ENCODE data around the gene NPY.

NPY gene

DNA sequence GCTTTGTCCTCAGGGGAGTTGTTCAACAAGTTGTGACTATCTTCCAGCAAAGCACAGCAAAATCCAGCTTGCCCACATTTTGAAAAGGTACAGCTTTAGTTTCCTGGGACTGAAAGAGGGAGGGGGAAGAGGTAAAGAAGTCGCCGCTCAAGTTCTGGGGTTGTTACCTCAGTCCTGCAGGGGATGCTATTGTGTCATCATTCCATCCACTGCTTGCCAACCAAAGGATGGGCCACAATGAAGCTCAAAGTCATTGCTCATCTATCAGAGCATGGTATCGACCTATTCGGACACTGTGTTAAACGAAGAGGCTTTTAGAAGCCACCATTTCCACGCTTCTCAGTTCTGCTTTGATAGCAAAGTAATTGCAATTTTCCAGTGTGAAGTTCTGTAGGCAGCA is 34.3 kb downstream of the NPY start:
- Histone ChIP-seq H3K36me3 (ENCODE audit: control insufficient read depth, insufficient read depth, low read length) (no peaks in the 10 kb centered on the region), H3K79me2 (no peaks in the 10 kb centered on the region), H3K9ac (no peak overlapping the region), H3K4me2 (ENCODE audit: low read length) (no peak overlapping the region), H3K27ac (no peak overlapping the region), H3K27me3 (ENCODE audit: control insufficient read depth, insufficient read depth, low read length) (no peaks in the 10 kb centered on the region), H2AFZ (no peak overlapping the region), H3K9me3 (ENCODE audit: control insufficient read depth, low read length) (no peaks in the 10 kb centered on the region), H3K4me3 (ENCODE audit: low read depth, low read length) (no peak overlapping the region), H3K4me1 (no peaks in the 10 kb centered on the region)
- no peak for TF ChIP-seq CTCF (IDR thresholded peaks at IDR 0.05)

GRCh38 chr7:24319209-24319608 is 35.2 kb downstream of the NPY start:
- no peaks in the 10 kb centered on the region for H3K36me3 ChIP-seq (ENCODE audit: control insufficient read depth, insufficient read depth, low read length)
- no peak for TF ChIP-seq CTCF (IDR thresholded peaks at IDR 0.05)

DNA sequence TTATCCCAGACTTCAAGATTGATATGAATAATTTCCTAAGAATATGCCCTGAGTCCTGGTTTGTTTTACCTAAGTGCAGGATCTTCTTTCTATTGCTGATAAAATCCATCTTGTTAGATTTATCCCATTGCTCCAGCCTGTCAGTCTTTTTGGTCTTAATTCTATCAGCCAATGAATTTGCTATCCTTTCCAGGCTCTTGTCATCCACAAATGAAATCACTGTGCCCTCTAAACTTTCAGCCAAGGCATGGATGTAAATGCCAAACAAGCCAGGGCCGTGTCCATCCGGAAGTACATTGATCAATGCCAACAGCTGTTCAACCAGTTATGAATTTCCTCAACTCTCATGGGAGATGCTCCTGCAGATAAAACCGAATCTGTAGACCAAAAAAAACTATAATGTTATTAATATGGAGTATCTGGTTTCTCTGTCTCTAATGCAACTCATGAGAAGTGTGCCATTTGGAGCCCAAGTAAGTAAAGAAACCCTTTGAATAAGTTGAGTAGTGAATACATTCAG is 40.0 kb downstream of the NPY start:
- H3K4me2 ChIP-seq (ENCODE audit: low read length): no peak overlapping the region
- TF ChIP-seq CTCF (IDR thresholded peaks at IDR 0.05): no peak
- no peak overlapping the region for H2AFZ ChIP-seq
- no peaks in the 10 kb centered on the region for H3K36me3 ChIP-seq (ENCODE audit: control insufficient read depth, insufficient read depth, low read length)
- H3K4me1 ChIP-seq: no peaks in the 10 kb centered on the region
- H3K4me3 ChIP-seq (ENCODE audit: low read depth, low read length): no peak overlapping the region
- no peaks in the 10 kb centered on the region for H3K27me3 ChIP-seq (ENCODE audit: control insufficient read depth, insufficient read depth, low read length)
- H3K9ac ChIP-seq: no peak overlapping the region
- no peaks in the 10 kb centered on the region for H3K79me2 ChIP-seq
- no peaks in the 10 kb centered on the region for H3K9me3 ChIP-seq (ENCODE audit: control insufficient read depth, low read length)
- no peak overlapping the region for H3K27ac ChIP-seq

More at GRCh38 chr7:24319209-24319608, 35.2 kb downstream of the NPY start:
- H3K4me3 ChIP-seq (ENCODE audit: low read depth, low read length): no peak overlapping the region
- no peak overlapping the region for H3K4me2 ChIP-seq (ENCODE audit: low read length)
- no peak overlapping the region for H3K9ac ChIP-seq
- no peak overlapping the region for H3K27ac ChIP-seq
- no peaks in the 10 kb centered on the region for H3K27me3 ChIP-seq (ENCODE audit: control insufficient read depth, insufficient read depth, low read length)
- no peaks in the 10 kb centered on the region for H3K9me3 ChIP-seq (ENCODE audit: control insufficient read depth, low read length)
- no peaks in the 10 kb centered on the region for H3K79me2 ChIP-seq
- no peak overlapping the region for H2AFZ ChIP-seq
- H3K4me1 ChIP-seq: no peaks in the 10 kb centered on the region

- TF ChIP-seq CTCF (IDR thresholded peaks at IDR 0.05): no peak
- Histone ChIP-seq H2AFZ (no peak overlapping the region), H3K9ac (no peak overlapping the region), H3K4me2 (ENCODE audit: low read length) (no peak overlapping the region), H3K9me3 (ENCODE audit: control insufficient read depth, low read length) (no peaks in the 10 kb centered on the region), H3K4me1 (no peaks in the 10 kb centered on the region), H3K79me2 (no peaks in the 10 kb centered on the region), H3K27me3 (ENCODE audit: control insufficient read depth, insufficient read depth, low read length) (no peaks in the 10 kb centered on the region), H3K36me3 (ENCODE audit: control insufficient read depth, insufficient read depth, low read length) (no peaks in the 10 kb centered on the region), H3K27ac (no peak overlapping the region), H3K4me3 (ENCODE audit: low read depth, low read length) (no peak overlapping the region)
Measured at GRCh38 chr7:24325708-24326107, 41.7 kb downstream of the NPY start.

- no peak overlapping the region for H3K9ac ChIP-seq
- no peak overlapping the region for H3K27ac ChIP-seq
- no peak overlapping the region for H2AFZ ChIP-seq
- no peaks in the 10 kb centered on the region for H3K27me3 ChIP-seq (ENCODE audit: control insufficient read depth, insufficient read depth, low read length)
- H3K36me3 ChIP-seq (ENCODE audit: control insufficient read depth, insufficient read depth, low read length): no peaks in the 10 kb centered on the region
- no peak overlapping the region for H3K4me3 ChIP-seq (ENCODE audit: low read depth, low read length)
- H3K9me3 ChIP-seq (ENCODE audit: control insufficient read depth, low read length): no peaks in the 10 kb centered on the region
- TF ChIP-seq CTCF (IDR thresholded peaks at IDR 0.05): no peak
- H3K4me2 ChIP-seq (ENCODE audit: low read length): no peak overlapping the region
- H3K79me2 ChIP-seq: no peaks in the 10 kb centered on the region
- H3K4me1 ChIP-seq: no peaks in the 10 kb centered on the region
Measured at GRCh38 chr7:24328050-24328449, 44.1 kb downstream of the NPY start.
